DOHH2 (cell line): Measurements from ENCODE around the gene SMARCC1.
"Not testable (repeated sequence)": the region's sequence is repeated elsewhere in the genome, so short reads cannot be mapped to it uniquely, and the experiment has no call there.

Source experiments
- H3F3A ChIP-seq: fragments of 200-600 bp; sonication (generic), shearing (Covaris generic); 2 replicates; pipeline ENCODE4 v1.6.0; 2016; ENCODE audit warnings: antibody characterized with exemption, mild to moderate bottlenecking; ENCODE audit not compliant: control insufficient read depth, insufficient read depth
- H3K27ac ChIP-seq: fragments of 200-600 bp; sonication (generic); 2 replicates; pipeline ENCODE4 v1.5.1; 2014; ENCODE audit warnings: low read depth, mild to moderate bottlenecking, low read length, moderate library complexity
- H3K27me3 ChIP-seq: fragments of 200-600 bp; sonication (generic); 2 replicates; pipeline ENCODE4 v1.6.1; 2014; ENCODE audit warnings: mild to moderate bottlenecking, low read length, mixed read lengths; ENCODE audit not compliant: control insufficient read depth
- H3K36me3 ChIP-seq: fragments of 200-600 bp; sonication (generic); 2 replicates; pipeline ENCODE4 v1.6.1; 2014; ENCODE audit warnings: mild to moderate bottlenecking, low read length, moderate library complexity, mixed read lengths; ENCODE audit not compliant: control insufficient read depth
- H3K4me1 ChIP-seq: fragments of 200-600 bp; sonication (generic); 2 replicates; pipeline ENCODE4 v1.6.1; 2014; ENCODE audit warnings: mild to moderate bottlenecking, low read length, mixed read lengths; ENCODE audit not compliant: control insufficient read depth
- H3K4me2 ChIP-seq: fragments of 200-600 bp; sonication (generic); 2 replicates; pipeline ENCODE4 v1.6.0; 2014; ENCODE audit warnings: mild to moderate bottlenecking, low read length, moderate library complexity
- H3K4me3 ChIP-seq: fragments of 200-600 bp; sonication (generic); 2 replicates; pipeline ENCODE4 v1.5.1; 2014; ENCODE audit warnings: mild to moderate bottlenecking, low read length, mixed read lengths
- H3K79me2 ChIP-seq: fragments of 200-600 bp; sonication (generic); 2 replicates; pipeline ENCODE4 v1.6.1; 2014; ENCODE audit warnings: mild to moderate bottlenecking, low read length, mixed read lengths; ENCODE audit not compliant: control insufficient read depth
- H3K9me2 ChIP-seq: fragments of 200-600 bp; sonication (generic); replicated peaks from 2 replicates; pipeline ENCODE4 v1.6.1; 2014; ENCODE audit warnings: mild to moderate bottlenecking, low read length, mixed read lengths; ENCODE audit not compliant: control insufficient read depth
- H3K9me3 ChIP-seq: fragments of 200-600 bp; sonication (generic); 2 replicates; pipeline ENCODE4 v1.6.1; 2014; ENCODE audit warnings: antibody characterized with exemption, low read length, mixed read lengths; ENCODE audit not compliant: control insufficient read depth, insufficient read depth
- H4K20me1 ChIP-seq: fragments of 200-600 bp; sonication (generic); 2 replicates; pipeline ENCODE4 v1.6.0; 2014; ENCODE audit warnings: low read depth, mild to moderate bottlenecking, antibody characterized with exemption, low read length, moderate library complexity; ENCODE audit not compliant: control insufficient read depth, insufficient read depth
- CTCF ChIP-seq: fragments of 200-600 bp; sonication (generic); IDR thresholded peaks from one replicate; pipeline ENCODE4 v1.5.1; 2014; ENCODE audit warnings: antibody characterized with exemption, mild to moderate bottlenecking, low read depth, low read length; ENCODE audit not compliant: poor library complexity, severe bottlenecking
- EZH2phosphoT487 ChIP-seq: fragments of 200-600 bp; sonication (generic); IDR thresholded peaks from 2 replicates; pipeline ENCODE4 v1.6.1; 2017; ENCODE audit warnings: borderline replicate concordance, mild to moderate bottlenecking, antibody characterized with exemption, low read length, moderate library complexity, mixed read lengths

SMARCC1 gene

GRCh38 chr3:47781685-47782445 lies at the start of gene SMARCC1:
SMARCC1 (minus strand) TSS chr3:47781893; CDS start chr3:47781797, 96 bp downstream.
- no peaks in the 10 kb centered on the region for H3K9me3 ChIP-seq
- peaks cover 7% of the 10 kb centered on the region for H4K20me1 ChIP-seq
- peak within 1 kb of the TSS; percentile 78 for H3K4me2 ChIP-seq
- peak within 1 kb of the TSS; percentile 90 for H3K4me3 ChIP-seq
- peaks cover 9% of the 10 kb centered on the region for H3F3A ChIP-seq
- H3K79me2 ChIP-seq, result peaks cover 57% of the 10 kb centered on the region
- H3K9me2 ChIP-seq, result no peaks in the 10 kb centered on the region
- peak within 1 kb of the TSS; percentile 85 for H3K27ac ChIP-seq
- TF ChIP-seq CTCF (no peak), EZH2phosphoT487 (no peak)
- peaks cover 38% of the 10 kb centered on the region for H3K4me1 ChIP-seq
- peaks cover 41% of the 10 kb centered on the region for H3K36me3 ChIP-seq
- H3K27me3 ChIP-seq, result no peaks in the 10 kb centered on the region

DNA sequence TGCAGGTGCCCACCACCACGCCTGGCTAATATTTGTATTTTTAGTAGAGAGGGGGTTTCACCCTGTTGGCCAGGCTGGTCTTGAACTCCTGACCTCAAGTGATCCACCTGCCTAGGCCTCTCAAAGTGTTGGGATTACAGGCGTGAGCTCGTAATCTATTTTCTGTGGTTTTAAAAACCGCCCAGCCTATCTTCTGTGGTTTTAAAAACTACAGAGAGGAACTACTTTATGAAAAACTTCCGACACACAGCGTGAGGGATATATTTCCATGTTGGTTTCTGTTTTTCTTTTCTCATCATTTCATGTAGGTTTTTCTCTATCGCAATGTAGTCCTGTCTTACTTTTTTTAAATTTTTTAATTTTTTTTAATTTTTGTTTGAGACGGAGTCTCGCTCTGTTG lies 47.8 kb upstream of the SMARCC1 start:
- H3K9me2 ChIP-seq, H3K4me2 ChIP-seq, H3F3A ChIP-seq, H3K27ac ChIP-seq, H3K27me3 ChIP-seq, H3K9me3 ChIP-seq, H3K4me3 ChIP-seq: not testable (repeated sequence)
- Histone ChIP-seq H4K20me1 (peaks cover 13% of the 10 kb centered on the region; the same call in 1 of the 2 replicates), H3K79me2 (peaks cover 41% of the 10 kb centered on the region), H3K4me1 (peaks cover 15% of the 10 kb centered on the region), H3K36me3 (peaks cover 74% of the 10 kb centered on the region)

- H4K20me1 ChIP-seq, result peaks cover 13% of the 10 kb centered on the region; the same call in 1 of the 2 replicates
- TF ChIP-seq EZH2phosphoT487 (no peak), CTCF (no peak)
- H3K4me1 ChIP-seq, result peaks cover 20% of the 10 kb centered on the region
- H3K27me3 ChIP-seq, result no peaks in the 10 kb centered on the region
- H3K4me3 ChIP-seq, result peak overlapping the region; percentile 80
- H3K27ac ChIP-seq, result peak overlapping the region; percentile 39
- H3F3A ChIP-seq, result no peaks in the 10 kb centered on the region
- H3K36me3 ChIP-seq, result peaks cover 42% of the 10 kb centered on the region
- H3K9me2 ChIP-seq, result no peaks in the 10 kb centered on the region
- no peaks in the 10 kb centered on the region for H3K9me3 ChIP-seq
- H3K79me2 ChIP-seq, result peaks cover 45% of the 10 kb centered on the region
- H3K4me2 ChIP-seq, result peak overlapping the region; percentile 80
Observed at GRCh38 chr3:47825590-47825989, 43.9 kb upstream of the SMARCC1 start.
